Fibroblast of lung (primary cell): Measurements from ENCODE around the gene TRIM37.

Experiments
- EZH2 ChIP-seq: IDR thresholded peaks from 2 replicates; pipeline ENCODE4 v1.5.1; 2012; ENCODE audit warnings: low read length, control low read depth, mild to moderate bottlenecking; ENCODE audit errors: missing control alignments
- TF ChIP-seq, protein P1 (sequence below), 2 donors: IDR thresholded peaks in 1 of 2; conservative IDR thresholded peaks in 1 of 2; 1 replicate in 1 of 2; 2 replicates in 1 of 2; pipeline ENCODE4 v1.5.1; 2011 to 2012; ENCODE audit warnings: low read length in 2 of 2, control low read depth in 1 of 2, inconsistent platforms in 1 of 2, low read depth in 1 of 2, mild to moderate bottlenecking in 1 of 2

- TF ChIP-seq, protein P1, sequence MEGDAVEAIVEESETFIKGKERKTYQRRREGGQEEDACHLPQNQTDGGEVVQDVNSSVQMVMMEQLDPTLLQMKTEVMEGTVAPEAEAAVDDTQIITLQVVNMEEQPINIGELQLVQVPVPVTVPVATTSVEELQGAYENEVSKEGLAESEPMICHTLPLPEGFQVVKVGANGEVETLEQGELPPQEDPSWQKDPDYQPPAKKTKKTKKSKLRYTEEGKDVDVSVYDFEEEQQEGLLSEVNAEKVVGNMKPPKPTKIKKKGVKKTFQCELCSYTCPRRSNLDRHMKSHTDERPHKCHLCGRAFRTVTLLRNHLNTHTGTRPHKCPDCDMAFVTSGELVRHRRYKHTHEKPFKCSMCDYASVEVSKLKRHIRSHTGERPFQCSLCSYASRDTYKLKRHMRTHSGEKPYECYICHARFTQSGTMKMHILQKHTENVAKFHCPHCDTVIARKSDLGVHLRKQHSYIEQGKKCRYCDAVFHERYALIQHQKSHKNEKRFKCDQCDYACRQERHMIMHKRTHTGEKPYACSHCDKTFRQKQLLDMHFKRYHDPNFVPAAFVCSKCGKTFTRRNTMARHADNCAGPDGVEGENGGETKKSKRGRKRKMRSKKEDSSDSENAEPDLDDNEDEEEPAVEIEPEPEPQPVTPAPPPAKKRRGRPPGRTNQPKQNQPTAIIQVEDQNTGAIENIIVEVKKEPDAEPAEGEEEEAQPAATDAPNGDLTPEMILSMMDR (conservative IDR thresholded peaks at IDR 0.05 in 1 of 2, IDR thresholded peaks at IDR 0.05 in 1 of 2; ENCODE audit: low read depth in 1 of 2, low read length in 2 of 2) = no peak
- TF ChIP-seq EZH2 = no peak
These were observed 18.0 kb upstream of the TRIM37 start for GRCh38 chr17:59124665-59125064.
